GM21447 (cell line): ENCODE data around the gene DNM3.
A peak's percentile ranks its signal among the peaks of the same experiment; 100 is the strongest.

Experiments used
- ATAC-seq: cut with Tn5 transposase; IDR thresholded peaks from one replicate; pipeline ENCODE4 v1.9.1; 2021; ENCODE audit not compliant: unreplicated experiment

Gene DNM3

DNA sequence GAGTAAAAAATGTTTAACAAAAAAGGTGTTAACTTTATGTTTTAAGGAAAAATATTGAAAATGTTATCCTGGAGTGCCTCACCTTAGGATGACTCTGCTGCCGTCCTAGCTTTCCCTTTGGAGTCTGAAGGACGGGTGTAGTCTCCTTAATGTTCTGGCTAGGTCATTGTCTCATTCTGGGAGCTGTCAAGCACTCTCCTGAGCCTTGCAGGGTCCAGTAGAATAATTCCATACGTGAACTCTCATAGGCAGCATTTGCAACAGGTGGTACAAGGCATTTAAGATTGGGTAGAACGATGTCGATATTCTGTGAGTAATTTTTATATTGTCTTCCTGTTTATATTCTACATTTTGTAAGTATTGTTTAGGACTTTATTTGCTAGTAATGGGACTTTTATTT, 295.6 kb downstream of the DNM3 start:
- no peak for ATAC-seq

DNA sequence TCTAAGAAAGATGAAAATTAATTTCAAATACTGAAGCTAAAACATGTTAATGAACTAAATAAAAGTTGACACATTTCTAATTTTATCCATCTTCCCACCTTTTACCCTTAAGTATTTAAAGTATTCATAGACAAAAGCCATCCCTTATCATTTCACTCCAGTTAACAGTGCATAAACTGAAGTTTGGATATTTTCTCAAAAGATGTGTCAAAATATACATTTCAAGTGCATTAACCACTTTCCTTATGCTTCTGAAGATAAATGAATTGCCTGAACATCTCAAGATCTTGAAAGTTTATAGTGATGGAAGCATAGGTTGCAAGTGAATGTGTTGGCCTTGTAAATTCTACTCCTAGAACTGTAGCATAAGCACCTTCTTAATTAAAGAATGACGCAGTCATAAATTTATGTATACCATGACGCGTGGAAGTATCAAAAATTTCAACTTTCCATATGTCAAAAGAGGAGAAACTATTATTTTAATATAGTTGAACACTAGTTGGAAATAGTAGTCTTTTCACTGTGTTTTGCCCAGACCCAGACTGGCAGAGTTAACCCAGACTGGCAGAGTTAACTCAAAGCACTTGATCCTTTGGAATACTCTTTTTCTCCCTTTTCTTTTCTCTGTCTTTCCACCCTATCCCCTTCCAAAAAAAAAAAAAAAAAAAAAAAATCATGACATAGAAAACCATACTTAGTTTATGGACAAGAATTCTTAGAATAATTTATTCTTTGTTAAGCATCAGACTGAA, 296.6 kb downstream of the DNM3 start:
- ATAC-seq, result no peak

DNA sequence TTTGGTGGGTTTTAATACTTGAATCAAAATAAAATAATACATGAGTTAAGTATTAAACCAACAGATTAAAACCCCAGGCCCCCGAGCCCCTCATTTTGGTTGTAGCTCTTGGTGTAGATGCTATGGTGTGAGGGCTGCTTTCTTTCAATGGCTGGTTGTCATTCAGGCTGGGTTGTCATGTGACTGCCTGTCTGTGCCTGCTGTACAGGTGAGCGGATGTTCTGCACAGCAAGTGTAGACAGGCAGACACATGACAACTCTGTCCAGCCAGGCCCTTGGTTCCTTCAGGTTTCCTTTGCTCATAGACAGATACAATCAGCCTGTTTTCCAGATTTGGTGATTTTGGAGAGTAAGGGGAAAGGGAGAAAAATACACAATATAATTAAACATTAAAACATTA, 297.3 kb downstream of the DNM3 start:
- no peak for ATAC-seq

DNA sequence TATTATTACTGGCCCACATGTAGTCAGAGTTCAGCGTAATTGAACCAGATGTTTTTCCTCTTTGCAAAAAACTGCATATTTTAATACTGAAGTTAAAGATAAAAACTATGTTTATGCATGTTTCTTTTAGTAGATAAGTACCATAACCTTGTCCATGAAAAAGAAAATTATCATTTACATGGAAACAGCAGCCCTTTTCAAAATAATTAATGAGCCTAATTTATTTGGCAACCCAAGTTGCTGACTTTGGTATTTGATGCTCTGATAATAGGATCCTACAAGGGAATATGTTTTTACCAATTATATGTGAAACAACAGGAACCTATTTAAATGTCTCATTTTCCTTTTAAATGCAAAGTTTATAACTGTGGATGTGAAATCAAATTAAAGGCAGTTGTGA, 297.9 kb downstream of the DNM3 start:
- no peak for ATAC-seq

DNA sequence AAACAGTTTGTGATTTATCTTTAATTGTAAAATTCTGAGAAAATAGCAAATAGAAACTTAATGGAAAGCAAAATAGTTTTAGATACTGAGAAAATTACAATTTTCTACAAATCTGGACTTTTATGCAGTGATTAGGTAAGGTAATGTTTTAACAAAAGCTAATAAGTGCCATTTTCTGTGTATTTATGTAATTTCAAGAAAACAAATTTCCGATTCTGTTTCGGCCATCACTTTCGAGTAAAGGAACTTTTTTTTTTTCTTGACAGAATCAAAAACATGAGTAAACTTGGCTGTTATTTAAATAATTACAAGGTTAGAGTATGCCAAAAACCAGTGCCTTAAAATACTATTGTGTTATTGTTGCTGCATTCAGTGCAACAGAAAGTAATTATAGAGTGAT, 298.8 kb downstream of the DNM3 start:
- ATAC-seq, result no peak

DNA sequence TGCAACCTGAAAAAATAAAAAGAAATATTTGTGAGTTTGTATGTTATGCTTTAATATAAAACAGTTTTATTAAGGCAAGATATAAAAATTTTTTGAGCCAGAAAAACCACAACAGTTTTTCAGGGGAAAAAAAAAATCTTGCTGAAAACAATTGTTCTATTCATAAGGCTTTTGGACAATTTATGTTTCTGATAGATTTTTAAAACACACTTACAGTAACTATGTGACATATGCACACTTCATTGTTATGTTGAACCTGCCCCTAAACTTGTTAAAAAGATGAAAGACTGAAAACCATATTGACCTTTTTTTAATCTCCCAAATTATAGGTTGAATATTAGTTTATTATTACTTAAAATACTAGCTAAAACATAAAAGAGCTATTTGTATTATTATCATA, 299.3 kb downstream of the DNM3 start:
- no peak for ATAC-seq

DNA sequence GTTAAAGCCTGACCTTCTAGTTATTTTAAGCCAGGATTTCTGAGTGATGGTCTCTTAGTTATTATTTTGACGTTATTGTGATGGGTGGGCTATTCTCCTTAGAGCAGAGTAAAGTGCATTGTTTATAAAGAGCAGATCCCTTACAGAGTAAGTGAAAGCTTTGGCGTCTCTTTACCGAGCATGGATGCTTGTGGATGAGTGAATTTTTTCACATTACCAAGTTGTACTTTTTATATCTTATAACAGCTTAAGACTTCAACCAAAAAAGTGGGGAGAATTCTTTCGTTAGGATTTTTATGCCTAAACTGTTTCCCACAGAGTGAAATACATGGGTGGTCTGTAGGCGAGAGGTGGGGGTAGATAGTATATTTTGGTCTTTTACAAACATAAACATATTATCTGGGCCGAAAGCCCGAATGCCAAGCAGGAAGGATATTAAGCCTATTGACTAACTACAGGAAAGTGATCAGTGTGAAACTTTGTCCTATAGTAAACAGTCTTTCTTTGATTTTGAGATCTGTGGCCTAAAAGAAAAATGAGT, 300.1 kb downstream of the DNM3 start:
- no peak for ATAC-seq

DNA sequence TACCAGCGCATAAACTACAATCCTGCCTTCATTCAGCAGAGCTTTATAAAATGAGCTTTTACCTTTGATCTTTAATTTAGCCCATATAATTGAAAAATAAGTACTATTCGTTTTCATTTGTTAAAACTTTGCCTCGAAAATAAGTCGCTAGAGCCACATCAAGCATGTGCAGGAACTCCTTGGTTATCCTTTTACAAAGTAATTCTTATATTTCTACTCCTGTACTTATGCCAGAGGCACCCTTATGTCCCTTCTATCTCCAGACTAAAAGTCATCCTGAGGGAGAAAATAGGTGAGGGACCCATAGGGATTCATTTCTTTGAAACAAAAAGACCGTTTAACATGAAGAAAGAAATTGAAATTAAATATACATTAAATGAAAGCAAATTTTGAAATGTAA, 301.0 kb downstream of the DNM3 start:
- ATAC-seq, result no peak

DNA sequence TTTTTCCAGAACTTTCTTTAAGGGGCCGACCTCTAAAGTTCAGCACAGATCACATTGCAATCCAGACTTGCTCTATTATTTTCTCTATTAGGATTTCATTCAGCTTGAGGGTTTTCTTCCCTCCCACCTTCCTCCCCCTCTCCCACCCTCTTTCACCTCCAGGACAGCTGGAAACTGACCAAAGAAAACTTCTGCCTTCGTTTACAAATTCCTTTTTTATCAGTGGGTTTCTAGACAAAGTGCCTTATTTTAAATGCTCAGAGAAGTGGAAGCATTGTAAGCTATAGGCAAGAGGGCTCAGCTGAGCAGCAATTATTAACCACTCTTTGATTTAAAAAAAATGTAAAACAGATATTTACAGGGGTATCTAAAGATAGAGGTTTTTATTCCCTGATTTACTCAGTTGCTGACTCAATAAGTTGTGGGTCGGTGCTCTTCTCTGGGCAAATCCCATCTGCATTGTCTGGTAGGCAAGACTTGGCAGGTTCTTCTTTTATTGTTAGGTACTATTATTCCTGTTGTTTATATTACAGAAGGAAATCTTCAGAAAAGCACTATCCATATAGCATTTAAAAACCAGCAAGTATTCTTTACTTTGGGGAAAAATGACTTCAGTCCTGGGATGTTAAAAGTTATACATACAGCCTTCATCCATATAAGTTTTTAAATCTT, 302.2 kb downstream of the DNM3 start:
- no peak for ATAC-seq

DNA sequence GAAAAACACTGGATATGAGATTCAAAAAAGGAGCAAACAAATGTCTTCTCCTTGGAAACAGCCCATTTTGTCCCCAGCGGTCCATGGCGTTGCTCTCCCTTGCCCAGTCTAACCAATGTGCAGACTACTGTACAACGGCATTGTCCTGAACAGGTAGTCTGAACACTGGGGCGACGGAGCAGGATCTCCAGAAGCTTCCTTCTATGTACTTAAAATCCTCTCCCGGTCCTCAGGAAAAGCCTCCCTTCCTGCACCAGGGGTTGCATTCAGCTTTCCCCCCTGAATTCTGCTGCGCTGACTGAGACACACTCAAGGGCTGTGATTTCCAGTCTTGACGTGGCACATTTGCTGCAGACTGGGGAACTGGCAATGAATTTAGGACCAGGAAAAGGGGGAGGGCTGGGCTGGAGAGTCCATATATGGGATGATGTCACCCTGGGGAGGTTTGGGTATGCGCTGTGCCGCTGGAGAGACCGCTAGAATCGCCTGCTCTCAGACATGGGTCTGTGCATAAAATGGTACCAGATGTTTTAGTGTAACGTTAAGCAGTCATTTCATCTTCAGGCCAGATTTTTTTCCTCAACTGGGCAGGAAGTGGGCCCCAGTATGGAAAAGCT, 303.3 kb downstream of the DNM3 start:
- no peak for ATAC-seq

DNA sequence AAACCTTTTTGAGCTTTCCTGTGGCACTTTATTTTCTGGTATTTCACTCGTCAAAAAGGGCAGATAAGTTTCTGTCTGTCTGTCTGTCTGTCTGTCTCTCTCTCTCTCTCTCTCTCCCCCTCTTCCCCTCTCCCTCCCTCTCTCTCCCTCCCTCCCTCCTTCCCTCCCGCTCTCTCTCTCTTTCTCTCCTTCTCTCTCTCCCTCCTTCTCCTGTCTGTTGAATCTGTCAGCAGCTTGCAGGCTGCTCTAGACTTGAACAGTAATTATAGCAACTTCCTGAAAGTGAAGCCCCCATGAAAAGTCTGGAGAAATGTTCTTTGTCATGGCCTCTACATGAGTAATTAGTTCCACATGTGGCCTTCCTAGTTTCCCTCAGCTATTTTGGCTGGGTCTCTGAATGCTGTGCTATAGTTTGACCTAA, 303.9 kb downstream of the DNM3 start:
- ATAC-seq, result no peak

DNA sequence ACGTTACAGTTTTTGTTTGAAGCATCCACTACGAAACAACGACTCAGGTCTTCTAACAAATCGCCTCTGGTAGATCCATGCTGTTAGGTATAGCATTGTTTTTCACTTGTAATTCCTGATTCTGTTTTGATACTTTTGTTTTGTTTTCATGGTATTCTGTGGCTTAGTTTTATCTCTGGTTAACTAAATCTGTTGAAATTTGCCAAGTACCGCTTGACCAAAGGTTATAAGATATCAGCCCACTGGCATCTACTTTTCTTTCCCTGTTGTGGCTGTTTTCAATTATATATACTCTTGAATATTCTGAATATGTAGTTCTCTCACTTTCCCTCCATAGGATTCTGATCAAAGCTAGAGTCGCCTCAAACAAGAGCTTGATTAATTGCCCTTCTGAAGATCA, 304.4 kb downstream of the DNM3 start:
- ATAC-seq, result no peak

DNA sequence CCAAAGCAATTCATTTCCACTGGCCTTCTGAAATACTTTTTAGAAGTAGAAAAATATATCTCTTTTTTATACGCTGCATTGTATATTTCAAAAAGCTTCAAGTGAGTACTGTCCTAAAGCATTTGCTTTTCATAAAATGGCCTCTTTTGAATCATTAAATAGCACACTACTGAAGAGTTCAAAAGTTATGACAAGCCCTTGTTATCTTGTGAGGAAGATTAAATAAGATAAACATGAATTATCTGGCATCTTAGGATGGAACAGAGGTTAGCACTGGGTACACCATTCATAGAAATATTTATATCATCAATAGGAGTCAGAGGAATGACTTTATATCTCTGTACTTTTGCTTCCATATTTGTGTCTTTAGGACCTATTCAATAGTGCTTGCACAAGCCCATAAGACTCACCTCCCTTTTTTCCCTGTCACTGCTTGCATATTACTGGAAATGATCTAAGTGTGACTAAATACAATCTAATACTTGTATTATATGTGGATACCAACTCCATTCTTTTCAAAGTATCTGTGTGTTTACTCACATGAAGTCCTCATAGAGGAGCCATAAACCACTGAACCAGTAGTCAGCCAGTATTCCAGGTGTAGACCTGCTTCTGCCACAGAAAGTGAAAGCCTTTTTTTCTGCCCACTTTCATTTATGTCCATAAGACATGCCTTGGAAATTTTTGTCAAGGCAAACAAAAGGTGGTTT, 305.0 kb downstream of the DNM3 start:
- ATAC-seq, result no peak

DNA sequence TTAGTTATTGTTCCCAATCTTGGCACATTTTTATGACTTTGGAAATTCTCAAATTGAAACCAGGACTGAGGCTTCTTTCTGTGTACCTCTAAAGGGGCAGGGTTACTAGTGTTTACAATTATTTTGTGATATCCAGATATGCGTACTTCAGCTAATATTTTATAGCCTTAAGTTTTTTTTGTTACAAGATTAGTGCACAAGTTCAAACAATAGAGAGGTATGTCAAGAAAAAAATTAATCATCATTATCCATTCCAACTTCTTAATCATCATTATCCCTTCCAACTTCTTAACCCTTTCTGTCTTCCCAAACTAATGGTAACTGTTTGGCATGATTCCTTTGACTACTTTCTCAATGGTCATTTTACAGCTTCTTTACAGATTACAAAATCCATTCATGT, 306.2 kb downstream of the DNM3 start:
- ATAC-seq, result no peak

DNA sequence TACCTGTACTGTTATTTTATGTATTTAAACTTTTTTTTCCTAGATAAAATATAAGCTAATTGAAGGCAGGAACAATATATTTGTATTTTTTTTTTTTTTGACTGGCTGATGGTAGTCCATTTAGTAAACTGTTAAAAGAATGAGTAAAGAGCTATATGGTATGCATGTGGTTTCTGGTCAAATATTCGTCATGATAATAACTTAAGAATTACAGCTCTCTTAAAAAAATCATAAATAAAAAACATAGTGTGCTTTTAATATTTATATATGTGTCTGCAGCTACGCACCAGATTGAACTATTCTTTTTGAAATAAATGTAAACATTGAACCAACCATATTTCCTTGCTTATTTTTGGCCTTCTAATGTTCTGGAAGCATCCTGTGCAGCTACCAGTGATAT, 306.9 kb downstream of the DNM3 start:
- ATAC-seq, result no peak

DNA sequence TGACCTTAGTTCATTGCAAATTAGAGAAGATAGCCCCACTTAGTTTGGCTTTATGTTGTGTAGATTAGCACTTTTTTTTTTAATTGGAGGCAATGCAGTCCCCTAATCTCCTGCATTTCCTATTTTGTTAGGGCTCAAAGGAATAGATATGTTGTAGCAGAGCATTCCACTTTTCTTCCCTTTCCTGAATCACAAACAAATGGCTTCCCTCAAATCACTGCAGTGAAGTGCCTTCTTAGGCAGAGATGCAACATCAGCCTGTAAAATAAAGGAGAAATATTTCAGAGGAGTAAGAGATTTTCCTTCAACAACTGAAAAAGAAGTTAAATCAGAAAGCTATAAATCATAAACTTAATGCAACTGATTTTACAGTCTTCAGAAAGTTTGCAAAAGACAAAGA, 307.4 kb downstream of the DNM3 start:
- ATAC-seq, result no peak

DNA sequence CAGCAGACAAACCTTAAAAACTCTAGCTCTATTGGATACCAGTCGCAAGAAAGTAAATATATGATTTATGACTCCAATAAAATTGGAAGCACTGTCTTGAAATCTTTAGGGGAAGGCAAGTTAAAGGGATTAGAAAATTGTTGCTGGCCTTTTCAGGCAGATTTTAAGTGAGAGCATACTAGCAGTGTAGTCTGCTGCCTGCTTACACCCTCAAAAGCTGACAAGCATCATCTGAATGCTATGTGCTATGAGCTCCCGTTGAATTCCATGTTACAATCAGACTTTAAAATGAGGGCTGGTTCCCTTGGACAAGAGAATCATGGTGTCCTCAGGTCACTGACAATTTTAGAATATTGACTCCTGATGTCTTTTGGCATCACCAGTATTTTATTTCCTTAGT, 308.0 kb downstream of the DNM3 start:
- ATAC-seq, result no peak

DNA sequence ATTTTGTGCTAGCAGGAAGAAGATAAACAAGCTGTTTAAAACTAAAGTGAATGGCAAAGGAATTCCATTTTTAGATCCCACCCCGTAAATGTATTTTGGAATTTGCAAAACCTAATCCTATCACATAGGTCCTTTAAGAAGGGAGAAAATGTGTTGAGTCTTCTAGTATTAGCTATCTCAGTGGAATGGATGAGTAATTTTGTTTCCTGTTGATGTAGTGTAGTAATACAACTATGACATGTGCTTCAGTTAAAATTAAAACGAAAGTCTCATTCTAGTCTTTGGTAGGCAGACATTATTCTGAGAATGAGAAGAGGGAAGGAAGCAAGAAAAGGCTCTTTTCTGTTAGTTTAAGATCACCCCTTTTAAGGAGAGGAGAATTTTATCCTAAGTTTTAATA, 313.3 kb downstream of the DNM3 start:
- ATAC-seq, result peak; percentile 99

DNA sequence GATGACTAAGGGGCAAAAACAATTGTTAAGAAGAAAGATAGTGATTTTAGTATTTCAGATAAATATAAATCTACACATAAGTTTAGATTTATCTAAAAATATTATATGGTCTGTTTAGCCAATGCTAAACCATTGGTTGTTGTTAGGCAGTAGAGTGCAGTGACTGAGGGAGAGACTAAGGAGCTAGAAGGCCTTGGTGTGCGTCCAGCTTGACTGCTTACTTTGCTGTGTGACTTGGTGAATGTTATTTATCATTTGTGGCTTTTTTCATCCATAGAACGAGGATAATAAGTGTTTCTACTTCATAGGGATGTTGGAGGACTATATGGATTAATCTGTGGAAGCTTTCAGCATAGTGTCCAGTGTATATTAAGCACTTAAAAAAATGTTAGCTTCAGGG, 314.5 kb downstream of the DNM3 start:
- ATAC-seq, result no peak

DNA sequence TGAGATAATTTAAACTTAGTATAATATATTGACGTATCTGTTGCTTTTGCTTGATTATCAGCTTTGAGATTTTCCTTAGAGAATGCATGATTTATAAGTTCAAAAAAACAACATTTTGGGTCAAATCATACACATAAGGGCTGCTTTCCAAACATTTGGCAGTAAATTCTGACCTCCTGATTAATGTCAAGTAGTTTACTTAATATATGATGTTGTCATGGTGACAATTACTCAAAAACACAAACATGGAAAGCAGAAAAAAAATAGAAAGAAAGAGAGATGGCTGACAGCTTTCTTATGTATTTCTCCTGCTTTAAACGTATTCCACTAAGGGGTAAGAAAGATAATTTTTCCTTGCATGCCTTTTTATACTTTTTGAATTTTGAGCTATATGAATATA, 320.9 kb downstream of the DNM3 start:
- ATAC-seq, result no peak

DNA sequence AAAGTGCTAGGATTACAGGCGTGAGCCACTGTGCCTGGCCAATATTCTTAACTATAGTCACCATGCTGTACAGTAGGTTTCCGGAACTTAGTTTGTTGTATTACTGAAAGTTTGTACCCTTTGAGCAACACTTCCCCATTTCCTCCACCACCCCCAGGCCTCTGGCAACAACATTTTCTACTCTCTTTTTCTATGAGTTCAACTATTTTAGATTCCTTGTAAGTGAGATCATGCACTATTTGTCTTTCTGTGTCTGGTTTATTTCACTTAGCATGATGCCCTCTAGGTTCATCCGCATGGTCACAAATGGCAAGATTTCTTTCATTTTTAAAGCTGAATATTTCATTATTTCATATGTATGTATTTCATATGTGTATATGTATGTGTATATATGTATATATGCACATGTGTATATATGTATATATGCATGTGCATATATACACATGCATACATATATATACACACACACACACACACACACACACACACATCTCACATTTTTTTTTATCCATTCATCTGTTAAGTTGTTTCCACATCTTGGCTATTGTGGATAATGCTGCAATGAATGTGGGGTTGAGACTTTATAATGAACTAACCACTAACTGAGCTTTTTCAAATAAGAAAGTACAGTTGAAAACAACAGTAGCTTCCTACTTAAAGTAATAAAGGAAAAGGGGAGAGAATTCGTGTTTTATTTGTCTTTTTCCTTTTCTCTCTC, 322.4 kb downstream of the DNM3 start:
- no peak for ATAC-seq
